ENCODE results near the gene RFX4. TPM values are rescaled to one million over a fixed set of nuclear protein-coding genes. Genes with fewer than 3 reads are reported as not detected.

The RFX4 gene
- total and polyA plus RNA-seq, 2 of the 8 experiments (the other 6 are each of a cell fraction or from before 2014, with no cell fraction given) = 0.06 TPM; not detected in 1

- DNase-seq (ENCODE audit: low read depth in 1 of 2, low spot score in 2 of 2) = no peak
- Histone ChIP-seq H3K23me2 (ENCODE audit: low read depth, low read length) (no peaks in the 10 kb centered on the region; the same call in 1 of the 2 replicates), H4K91ac (replicated peaks; ENCODE audit: insufficient read length, low read length) (no peak overlapping the region), H4K8ac (ENCODE audit: extremely low read depth, insufficient read depth, low read length) (no peak overlapping the region), H3K9me3 (ENCODE audit: insufficient read depth in 2 of 2, low read depth in 1 of 2, low read length in 1 of 2) (no peaks in the 10 kb centered on the region), H3K36me3 (ENCODE audit: control insufficient read depth in 2 of 4, insufficient read depth in 4 of 4, low read length in 3 of 4) (no peaks in the 10 kb centered on the region), H3K23ac (ENCODE audit: insufficient read length) (no peak overlapping the region), H3K18ac (ENCODE audit: extremely low read depth, low read length) (no peak overlapping the region), H3K14ac (ENCODE audit: insufficient read length) (no peak overlapping the region), H3K79me2 (ENCODE audit: control insufficient read depth in 1 of 2, insufficient read depth in 2 of 2, low read length in 2 of 2) (no peaks in the 10 kb centered on the region), H4K5ac (ENCODE audit: insufficient read length, low read depth, low read length) (no peak overlapping the region), H2BK5ac (ENCODE audit: low read depth, low read length) (no peak overlapping the region), H2BK12ac (ENCODE audit: low read depth, low read length) (no peak overlapping the region), H2BK120ac (replicated peaks; ENCODE audit: low read depth, low read length) (no peak overlapping the region), H2AFZ (ENCODE audit: low read length) (no peak overlapping the region), H3K4ac (replicated peaks; ENCODE audit: insufficient read length, low read depth, low read length) (no peak overlapping the region), H4K20me1 (replicated peaks in 1 of 2; ENCODE audit: control insufficient read depth in 1 of 2, insufficient read depth in 2 of 2, low read length in 2 of 2) (no peaks in the 10 kb centered on the region), H3K27me3 (replicated peaks in 1 of 4; ENCODE audit: control insufficient read depth in 3 of 4, extremely low read depth in 1 of 4, insufficient read depth in 3 of 4, low read length in 3 of 4) (0 out of 7 replicates have a peak, but pooled peaks cover 0 to 2% (median 0%) of the 10 kb centered on the region in 4 experiments), H3K79me1 (ENCODE audit: low read depth, low read length) (no peaks in the 10 kb centered on the region), H2AK5ac (ENCODE audit: low read depth, low read length) (no peak overlapping the region), H3K4me3 (ENCODE audit: extremely low read depth in 1 of 4, insufficient read depth in 2 of 4, low read depth in 3 of 4, low read length in 4 of 4) (no peak overlapping the region), H3K4me2 (ENCODE audit: insufficient read depth in 1 of 2, low read depth in 2 of 2, low read length in 2 of 2) (no peak overlapping the region), H3K4me1 (replicated peaks in 1 of 4; ENCODE audit: control insufficient read depth in 3 of 4, insufficient read depth in 4 of 4, low read length in 3 of 4) (peaks cover 0 to 10% (median 3%) of the 10 kb centered on the region in 4 experiments; a peak in 2 of 7 replicates), H2BK15ac (ENCODE audit: low read length) (no peak overlapping the region; the same call in 1 of the 2 replicates), H3K9ac (replicated peaks in 1 of 4; ENCODE audit: extremely low read depth in 1 of 4, low read depth in 3 of 4, low read length in 3 of 4) (no peak overlapping the region), H2BK20ac (ENCODE audit: low read length) (no peak overlapping the region), H3K27ac (ENCODE audit: low read depth, low read length) (no peak overlapping the region), H3K56ac (replicated peaks; ENCODE audit: insufficient read length, low read depth, low read length) (no peak overlapping the region)
- FAIRE-seq = no peak
- CTCF ChIA-PET (ENCODE audit: partially characterized antibody) = interaction anchor here (1.7 kb wide), 1 partner anchor 10 kb away, joined by 3 read pairs; no protein-coding TSS in a partner anchor
- POLR2A ChIA-PET (ENCODE audit: partially characterized antibody) = no interaction called here
- TF ChIP-seq, protein P1, sequence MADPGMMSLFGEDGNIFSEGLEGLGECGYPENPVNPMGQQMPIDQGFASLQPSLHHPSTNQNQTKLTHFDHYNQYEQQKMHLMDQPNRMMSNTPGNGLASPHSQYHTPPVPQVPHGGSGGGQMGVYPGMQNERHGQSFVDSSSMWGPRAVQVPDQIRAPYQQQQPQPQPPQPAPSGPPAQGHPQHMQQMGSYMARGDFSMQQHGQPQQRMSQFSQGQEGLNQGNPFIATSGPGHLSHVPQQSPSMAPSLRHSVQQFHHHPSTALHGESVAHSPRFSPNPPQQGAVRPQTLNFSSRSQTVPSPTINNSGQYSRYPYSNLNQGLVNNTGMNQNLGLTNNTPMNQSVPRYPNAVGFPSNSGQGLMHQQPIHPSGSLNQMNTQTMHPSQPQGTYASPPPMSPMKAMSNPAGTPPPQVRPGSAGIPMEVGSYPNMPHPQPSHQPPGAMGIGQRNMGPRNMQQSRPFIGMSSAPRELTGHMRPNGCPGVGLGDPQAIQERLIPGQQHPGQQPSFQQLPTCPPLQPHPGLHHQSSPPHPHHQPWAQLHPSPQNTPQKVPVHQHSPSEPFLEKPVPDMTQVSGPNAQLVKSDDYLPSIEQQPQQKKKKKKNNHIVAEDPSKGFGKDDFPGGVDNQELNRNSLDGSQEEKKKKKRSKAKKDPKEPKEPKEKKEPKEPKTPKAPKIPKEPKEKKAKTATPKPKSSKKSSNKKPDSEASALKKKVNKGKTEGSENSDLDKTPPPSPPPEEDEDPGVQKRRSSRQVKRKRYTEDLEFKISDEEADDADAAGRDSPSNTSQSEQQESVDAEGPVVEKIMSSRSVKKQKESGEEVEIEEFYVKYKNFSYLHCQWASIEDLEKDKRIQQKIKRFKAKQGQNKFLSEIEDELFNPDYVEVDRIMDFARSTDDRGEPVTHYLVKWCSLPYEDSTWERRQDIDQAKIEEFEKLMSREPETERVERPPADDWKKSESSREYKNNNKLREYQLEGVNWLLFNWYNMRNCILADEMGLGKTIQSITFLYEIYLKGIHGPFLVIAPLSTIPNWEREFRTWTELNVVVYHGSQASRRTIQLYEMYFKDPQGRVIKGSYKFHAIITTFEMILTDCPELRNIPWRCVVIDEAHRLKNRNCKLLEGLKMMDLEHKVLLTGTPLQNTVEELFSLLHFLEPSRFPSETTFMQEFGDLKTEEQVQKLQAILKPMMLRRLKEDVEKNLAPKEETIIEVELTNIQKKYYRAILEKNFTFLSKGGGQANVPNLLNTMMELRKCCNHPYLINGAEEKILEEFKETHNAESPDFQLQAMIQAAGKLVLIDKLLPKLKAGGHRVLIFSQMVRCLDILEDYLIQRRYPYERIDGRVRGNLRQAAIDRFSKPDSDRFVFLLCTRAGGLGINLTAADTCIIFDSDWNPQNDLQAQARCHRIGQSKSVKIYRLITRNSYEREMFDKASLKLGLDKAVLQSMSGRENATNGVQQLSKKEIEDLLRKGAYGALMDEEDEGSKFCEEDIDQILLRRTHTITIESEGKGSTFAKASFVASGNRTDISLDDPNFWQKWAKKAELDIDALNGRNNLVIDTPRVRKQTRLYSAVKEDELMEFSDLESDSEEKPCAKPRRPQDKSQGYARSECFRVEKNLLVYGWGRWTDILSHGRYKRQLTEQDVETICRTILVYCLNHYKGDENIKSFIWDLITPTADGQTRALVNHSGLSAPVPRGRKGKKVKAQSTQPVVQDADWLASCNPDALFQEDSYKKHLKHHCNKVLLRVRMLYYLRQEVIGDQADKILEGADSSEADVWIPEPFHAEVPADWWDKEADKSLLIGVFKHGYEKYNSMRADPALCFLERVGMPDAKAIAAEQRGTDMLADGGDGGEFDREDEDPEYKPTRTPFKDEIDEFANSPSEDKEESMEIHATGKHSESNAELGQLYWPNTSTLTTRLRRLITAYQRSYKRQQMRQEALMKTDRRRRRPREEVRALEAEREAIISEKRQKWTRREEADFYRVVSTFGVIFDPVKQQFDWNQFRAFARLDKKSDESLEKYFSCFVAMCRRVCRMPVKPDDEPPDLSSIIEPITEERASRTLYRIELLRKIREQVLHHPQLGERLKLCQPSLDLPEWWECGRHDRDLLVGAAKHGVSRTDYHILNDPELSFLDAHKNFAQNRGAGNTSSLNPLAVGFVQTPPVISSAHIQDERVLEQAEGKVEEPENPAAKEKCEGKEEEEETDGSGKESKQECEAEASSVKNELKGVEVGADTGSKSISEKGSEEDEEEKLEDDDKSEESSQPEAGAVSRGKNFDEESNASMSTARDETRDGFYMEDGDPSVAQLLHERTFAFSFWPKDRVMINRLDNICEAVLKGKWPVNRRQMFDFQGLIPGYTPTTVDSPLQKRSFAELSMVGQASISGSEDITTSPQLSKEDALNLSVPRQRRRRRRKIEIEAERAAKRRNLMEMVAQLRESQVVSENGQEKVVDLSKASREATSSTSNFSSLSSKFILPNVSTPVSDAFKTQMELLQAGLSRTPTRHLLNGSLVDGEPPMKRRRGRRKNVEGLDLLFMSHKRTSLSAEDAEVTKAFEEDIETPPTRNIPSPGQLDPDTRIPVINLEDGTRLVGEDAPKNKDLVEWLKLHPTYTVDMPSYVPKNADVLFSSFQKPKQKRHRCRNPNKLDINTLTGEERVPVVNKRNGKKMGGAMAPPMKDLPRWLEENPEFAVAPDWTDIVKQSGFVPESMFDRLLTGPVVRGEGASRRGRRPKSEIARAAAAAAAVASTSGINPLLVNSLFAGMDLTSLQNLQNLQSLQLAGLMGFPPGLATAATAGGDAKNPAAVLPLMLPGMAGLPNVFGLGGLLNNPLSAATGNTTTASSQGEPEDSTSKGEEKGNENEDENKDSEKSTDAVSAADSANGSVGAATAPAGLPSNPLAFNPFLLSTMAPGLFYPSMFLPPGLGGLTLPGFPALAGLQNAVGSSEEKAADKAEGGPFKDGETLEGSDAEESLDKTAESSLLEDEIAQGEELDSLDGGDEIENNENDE (IDR thresholded peaks at IDR 0.05; ENCODE audit: insufficient replicate concordance, low read length) = no peak
These were observed 97.5 kb downstream of the RFX4 start for GRCh38 chr12:106680280-106680679.
